Stimulated activated CD8-positive, alpha-beta memory T cell treated with anti-CD3 and anti-CD28 coated beads, Interleukin-15, amount 100 ng/mL, for 48 hours (primary cell): ENCODE data around the gene NPIPB8.
"Not testable (repeated sequence)": the region's sequence is repeated elsewhere in the genome, so short reads cannot be mapped to it uniquely, and the experiment has no call there.

Source experiments
- DNase-seq, 2 donors: peaks; one replicate each; pipeline ENCODE4 v3.0.0-alpha.2; 2020; ENCODE audit warnings: low read depth in 2 of 2

NPIPB8 gene

DNA sequence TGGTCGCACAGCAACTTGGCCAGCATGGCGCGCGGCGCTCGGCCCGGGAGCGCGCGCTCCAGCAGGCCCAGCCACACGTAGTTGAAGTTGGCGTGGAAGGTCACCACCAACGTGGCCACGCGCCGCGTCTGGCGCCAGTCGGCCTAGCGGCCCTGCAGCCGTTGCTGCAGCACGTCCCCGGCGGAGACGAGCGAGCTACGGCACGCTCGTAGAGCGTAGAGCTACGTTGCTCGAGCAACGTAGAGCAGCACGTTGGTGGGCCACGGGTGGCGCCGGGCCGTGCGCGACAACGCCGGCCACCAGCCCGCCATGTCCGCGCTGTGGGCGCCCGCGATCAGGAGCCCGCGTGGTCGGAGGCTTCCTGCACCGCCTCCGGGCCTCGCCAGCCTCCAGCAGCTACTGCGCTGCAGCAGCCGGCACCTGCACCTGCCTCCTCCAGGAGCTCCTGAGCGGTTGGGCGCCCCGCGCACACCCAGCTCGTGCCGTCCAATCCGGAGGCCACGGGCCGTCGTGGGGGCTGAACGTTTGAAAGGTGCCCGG, 14.6 kb upstream of the NPIPB8 start:
- DNase-seq, result peak; percentile 60 to 61

- DNase-seq, result not testable (repeated sequence)
Measured at GRCh38 chr16:28630905-28631304, 7.0 kb upstream of the NPIPB8 start.

- not testable (repeated sequence) for DNase-seq
Measured at GRCh38 chr16:28636093-28636823, 1.6 kb upstream of the NPIPB8 start.

- DNase-seq, result not testable (repeated sequence)
Measured at GRCh38 chr16:28638359-28638758, 494 bp downstream of the NPIPB8 start.

DNA sequence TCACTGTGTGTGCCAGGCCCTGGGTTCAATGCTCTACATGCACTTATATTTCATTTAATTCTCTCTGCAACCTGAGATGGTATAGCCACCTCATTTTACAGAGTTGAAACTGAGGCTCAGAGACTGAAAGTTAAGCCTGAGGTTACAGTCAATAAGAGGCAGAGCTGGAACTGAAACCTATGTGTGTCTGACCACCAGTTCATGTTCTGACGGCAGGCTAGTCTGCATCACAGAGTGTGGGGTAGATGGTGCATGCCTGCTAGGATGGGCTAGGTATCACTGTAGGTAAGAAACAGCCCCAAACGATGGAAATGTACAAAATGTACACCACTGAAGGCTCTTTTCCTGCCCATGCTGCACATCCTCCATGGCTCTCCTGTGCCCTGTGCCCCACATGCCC, 2.1 kb downstream of the NPIPB8 start:
- not testable (repeated sequence) for DNase-seq

GRCh38 chr16:28666264-28666663, 28.4 kb downstream of the NPIPB8 start:
- DNase-seq, result not testable (repeated sequence)

- not testable (repeated sequence) for DNase-seq
Measured at GRCh38 chr16:28667480-28667879, 29.6 kb downstream of the NPIPB8 start.

- DNase-seq, result not testable (repeated sequence)
Measured at GRCh38 chr16:28668199-28668598, 30.3 kb downstream of the NPIPB8 start.

- not testable (repeated sequence) for DNase-seq
Measured at GRCh38 chr16:28688327-28688952, 50.6 kb downstream of the NPIPB8 start.

DNA sequence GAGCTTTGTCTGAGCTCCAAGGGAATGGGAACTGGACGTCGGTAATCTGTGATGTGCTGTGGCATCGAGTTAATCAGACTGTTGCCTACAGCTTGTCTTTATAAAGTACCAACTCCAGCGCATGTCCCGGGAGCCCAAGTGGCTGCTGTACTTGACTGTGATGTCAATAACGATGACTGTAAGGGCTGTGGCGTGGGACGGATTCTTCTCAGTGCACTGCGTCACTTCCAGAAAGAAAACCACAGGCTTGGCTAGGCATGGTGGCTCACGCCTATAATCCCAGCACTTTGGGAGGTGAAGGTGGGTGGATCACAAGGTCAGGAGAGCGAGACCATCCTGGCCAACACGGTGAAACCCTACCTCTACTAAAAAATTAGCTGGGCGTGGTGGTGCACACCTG, 51.6 kb downstream of the NPIPB8 start:
- DNase-seq, result not testable (repeated sequence)

- DNase-seq, result not testable (repeated sequence)
Measured at GRCh38 chr16:28691722-28692121, 53.9 kb downstream of the NPIPB8 start.

DNA sequence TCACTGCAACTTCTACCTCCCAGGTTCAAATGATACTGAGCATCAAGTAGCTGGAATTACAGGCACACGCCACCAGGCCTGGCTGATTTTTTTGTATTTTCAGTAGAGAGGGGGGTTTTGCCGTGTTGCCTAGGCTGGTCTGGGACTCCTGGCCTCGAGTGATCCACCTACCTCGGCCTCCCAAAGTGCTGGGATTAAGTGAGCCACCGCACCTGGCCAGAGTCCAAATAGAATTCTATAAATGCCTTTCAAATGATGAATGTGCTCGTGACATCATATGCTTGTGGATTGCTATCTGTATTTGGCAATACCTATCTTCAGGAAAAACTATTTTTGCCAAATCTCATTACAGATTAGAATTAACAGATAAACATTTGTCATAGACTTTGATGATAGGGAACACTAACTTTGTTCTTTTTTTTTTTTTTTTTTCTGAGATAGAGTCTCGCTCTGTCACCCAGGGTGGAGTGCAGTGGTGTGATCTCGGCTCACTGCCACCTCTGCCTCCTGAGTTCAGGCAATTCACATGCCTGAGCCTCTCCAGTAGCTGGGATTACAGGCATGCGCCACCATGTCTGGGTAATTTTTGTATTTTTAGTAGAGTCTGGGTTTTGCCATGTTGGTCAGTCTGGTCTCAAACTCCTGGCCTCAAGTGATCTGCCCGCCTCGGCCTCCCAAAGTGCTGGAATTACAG, 55.5 kb downstream of the NPIPB8 start:
- not testable (repeated sequence) for DNase-seq

GRCh38 chr16:28699792-28700191, 61.9 kb downstream of the NPIPB8 start:
- not testable (repeated sequence) for DNase-seq

DNA sequence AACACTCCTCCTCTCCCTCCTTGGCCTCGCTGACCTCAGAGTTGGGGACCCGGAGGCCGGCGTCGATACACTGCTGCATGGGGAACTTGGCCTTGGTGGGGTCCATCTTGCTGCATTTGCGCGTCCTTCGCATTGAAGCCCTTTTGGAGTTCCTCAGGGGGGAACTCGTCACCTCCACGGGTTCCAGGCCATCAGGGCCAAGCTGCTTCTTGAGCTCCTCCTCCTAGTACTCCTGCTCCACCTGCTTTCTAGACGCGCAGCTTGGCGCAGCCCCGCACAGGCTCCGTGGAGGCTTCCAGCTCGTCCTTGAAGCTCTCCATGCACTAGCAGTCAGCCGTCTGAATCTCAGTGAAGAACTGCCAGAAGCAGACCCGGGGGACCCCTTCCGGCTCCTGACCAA, 62.5 kb downstream of the NPIPB8 start:
- DNase-seq, result not testable (repeated sequence)

DNA sequence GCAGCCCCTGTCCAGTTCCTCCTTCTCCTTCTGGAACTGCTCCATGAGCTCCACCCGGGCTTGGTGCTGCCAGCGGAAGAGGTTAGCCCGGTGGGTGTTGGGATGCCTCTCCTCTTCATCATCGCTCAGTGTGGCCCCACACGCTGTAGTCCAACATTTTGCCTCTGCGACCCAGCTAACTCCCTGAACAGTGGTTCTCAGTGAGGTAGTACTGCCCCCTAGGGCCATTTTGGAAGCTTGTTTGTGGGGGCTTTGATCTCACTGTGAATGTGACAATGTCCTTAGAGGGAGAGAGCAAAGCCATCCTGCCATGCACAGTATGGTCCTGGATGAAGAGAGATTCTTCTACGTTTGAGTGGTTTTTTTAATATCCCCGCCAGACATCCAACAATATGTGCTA, 63.5 kb downstream of the NPIPB8 start:
- DNase-seq, result not testable (repeated sequence)

DNA sequence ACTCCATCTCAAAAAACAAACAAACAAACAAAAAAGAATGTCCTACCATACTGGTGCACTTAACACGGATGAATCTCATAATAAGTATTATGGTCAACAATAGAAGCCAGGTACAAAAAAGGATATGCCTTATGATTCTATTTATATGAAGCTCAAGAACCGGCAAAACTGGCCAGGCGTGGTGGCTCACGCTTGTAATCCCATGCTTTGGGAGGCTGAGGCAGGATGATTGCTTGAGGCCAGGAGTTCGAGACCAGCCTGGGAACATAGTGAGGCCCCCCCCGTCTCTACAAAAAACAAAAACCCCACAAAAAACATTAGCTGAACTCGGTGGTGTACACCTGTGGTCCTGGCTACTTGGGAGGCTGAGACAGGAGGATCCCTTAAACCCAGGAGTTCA, 66.4 kb downstream of the NPIPB8 start:
- DNase-seq, result not testable (repeated sequence)
